HG02642 (cell line): ENCODE data around the gene NTF3.

ENCODE experiments used
- ATAC-seq: cut with Tn5 transposase; IDR thresholded peaks from one replicate; pipeline ENCODE4 v1.9.1; 2021; ENCODE audit warnings: mild to moderate bottlenecking; ENCODE audit not compliant: unreplicated experiment, poor library complexity

NTF3 gene

DNA sequence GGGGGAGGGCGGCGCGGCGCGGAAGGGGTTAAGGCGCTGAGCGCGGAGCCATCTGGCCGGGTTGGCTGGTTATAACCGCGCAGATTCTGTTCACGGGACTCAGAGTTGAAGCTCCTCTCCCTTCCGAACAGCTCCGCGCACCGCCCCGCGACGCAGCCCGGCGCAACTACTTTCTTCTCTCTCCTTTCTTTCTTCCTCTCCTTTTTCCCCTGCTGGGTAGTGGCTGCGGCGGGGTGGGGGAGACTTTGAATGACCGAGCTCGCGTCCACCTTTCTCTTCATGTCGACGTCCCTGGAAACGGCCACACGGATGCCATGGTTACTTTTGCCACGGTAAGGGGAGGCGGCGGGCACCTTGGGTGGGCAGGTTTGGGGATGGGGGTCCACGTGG is at the start of gene NTF3:
Gene NTF3 (plus strand): TSS at position 98 of the 390 bp plus-strand sequence. CDS start 217 bp downstream, at position 315.
- ATAC-seq, result no peak

DNA sequence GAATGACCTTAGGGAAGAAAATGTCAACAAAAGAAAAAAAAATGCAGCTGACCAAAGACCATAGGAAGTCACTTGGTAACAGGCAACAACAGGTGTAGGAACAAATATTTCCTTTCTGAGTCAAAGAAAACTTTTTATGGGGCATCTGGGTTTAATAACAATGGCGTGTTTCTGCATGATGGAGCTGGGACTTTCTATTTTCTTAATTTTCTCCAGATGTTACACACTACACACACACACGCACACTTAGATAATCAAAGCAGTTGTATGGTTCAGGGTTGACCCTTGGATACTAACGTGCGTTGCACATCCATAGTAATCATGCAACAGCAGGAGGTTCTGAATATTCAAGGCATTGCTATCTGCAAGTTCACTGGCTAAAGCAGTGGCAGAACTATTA is 47.9 kb upstream of the NTF3 start:
- ATAC-seq, result no peak

DNA sequence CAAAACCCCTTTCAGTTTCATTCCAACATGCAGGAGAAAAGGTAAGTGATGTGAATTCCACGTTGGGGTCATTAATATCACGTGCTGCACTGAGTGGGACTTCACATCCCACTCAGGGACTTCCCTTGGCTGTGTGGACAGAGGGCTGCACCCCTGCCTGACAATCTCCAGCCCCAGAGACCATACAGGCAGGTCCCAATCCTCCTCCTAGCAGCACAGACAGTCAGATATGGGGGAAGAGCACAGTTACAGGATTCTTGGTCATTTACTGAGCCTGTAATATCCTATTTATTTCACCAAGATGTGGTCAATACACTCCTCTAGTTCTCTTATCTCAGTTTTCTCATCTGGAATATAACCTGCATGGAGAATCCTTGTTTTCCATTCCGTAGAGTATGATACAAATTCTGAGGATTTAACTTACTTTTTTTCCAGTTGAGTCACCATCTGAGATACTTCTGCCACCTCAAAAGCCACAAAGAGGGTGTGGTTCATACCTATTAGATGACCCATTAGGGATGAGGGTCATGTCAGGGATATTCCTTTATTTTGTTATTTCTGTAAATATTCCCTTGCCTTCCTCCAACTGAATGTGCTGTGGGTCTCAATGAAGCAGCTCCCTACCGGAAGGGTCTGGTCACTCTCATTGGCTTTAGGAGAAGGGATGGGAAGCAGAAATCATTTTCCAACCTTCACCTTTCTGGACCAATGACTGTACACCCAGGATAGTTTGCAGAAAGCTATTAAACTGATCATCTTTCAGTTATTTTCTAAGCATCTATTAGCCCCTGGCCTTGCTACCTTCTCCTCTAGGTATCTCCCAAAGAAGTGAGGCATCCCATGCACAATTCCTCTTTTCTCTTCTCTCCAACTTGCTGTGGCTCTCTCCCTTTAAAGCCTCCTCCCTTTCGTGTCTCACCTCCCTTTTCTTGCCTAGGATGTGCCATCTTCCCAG is 43.0 kb upstream of the NTF3 start:
- ATAC-seq, result no peak

DNA sequence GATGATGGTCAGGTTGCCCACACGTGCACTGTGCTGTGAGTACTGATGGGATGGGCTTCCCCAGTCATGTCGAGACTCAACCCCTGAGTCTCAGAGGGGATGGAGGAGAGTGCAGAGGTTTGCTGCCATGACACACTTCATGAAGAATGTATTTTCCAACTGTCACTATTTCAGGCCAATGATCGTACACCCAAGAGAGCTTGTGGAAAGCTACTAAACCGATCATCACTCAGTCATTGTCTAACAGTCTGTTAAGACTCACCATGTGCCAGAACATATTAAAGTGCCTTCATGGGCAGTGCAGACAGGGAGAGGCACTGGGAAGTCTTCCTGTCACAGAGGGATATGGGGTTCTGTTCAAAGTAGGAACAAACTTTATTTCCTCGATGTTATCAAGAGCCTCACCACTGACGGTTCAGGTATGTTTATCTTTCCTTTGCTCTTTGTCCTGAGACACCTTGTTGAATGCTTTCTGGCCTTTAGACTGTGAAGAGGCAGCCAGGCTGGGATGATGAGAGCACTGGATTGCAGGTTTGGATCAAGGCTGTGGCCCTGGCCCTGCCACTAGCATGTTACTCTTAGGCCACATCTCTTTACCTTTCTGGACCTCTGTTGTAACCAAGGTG is 41.6 kb upstream of the NTF3 start:
- no peak for ATAC-seq

DNA sequence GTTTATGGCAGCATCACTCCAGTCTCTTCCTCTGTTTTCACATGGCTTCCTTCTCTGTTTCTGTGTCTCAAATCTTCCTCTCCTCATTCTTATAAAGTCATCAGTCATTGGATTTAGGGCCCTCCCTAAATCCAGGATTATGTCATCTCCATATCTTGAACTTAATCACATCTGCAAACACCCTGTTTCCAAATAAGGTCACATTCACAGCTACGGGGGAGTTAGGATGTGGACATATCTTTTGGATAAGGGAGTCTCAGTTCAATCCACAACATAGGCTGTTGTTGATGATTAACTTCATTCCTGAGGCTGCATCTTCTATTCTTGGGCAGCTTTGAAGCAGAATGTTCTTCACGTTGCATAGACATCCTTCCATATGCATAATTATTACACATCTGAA is 40.3 kb upstream of the NTF3 start:
- ATAC-seq, result no peak

DNA sequence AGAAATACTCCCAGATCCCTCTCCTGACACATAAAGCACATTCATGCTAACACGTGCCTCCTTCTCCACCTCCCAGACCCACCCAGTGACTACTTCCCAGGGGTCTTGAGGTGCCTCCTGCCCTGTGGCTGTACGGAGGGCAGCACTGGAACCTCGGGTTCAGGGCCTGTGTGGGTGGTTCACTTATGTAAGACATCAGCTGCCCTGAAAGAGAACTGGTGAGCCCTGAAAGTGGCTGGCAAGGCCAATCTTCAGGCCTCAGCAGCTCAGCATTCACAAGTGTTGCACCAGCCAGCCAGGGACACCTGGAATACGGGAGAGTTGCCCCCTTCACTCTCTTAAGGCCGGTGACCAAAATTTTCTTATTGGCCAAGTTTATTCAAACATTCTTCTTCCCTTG is 38.9 kb upstream of the NTF3 start:
- no peak for ATAC-seq

DNA sequence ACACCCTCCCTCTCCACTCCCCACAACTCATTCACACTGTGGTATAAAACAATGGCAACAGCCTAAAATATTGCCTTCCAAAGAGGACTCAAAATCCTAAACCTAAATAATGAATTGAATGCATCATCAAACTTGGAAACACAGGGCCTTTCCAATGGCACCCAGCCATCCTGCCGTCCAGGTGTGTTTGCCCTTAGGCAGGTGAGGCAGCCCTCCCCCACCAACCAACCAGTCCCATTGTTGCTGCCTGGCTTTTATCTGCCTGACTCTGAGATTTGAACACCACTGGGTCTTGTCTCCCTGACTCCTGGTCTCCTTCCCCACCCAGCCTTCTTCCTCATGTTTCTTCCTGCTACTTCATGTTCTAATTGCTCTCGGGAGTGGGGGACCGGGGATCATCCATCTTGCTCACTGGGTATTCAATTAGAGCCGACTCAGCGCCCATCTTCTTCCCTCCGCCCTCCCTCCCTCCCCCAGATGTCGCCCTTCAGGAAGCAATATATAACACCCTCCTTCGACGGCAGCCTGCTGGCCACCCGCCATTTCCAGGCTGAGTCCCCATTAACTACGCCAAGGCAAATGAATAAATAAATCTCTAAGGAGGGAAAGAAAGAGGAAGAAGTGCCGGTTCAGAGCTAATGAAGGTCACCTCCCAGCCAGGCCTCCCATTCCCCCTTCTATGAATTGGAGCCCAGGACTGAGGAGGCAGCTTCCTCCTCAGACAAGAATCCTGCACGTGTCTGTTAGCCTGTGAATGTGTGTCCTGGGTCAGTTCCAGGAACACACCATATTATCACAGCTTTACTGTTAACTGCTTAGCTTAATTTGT is 36.3 kb upstream of the NTF3 start:
- no peak for ATAC-seq

DNA sequence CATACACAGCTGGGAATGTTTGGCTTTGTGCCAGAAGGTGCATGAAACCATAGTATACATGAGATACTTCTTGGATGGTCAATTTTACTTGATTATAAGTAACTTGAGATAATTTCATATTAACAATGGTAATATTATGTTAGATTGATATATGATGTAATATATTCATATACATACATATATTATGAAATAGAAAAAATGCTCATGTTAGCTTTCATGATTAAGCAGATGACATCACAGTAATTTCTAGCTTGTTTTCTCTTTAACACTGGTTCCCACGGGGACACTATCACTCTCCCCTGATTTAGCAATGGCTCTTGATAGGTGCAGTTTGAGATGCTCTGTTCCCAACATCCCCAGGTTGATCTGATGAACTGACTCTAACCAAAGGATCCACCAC is 35.4 kb upstream of the NTF3 start:
- no peak for ATAC-seq

DNA sequence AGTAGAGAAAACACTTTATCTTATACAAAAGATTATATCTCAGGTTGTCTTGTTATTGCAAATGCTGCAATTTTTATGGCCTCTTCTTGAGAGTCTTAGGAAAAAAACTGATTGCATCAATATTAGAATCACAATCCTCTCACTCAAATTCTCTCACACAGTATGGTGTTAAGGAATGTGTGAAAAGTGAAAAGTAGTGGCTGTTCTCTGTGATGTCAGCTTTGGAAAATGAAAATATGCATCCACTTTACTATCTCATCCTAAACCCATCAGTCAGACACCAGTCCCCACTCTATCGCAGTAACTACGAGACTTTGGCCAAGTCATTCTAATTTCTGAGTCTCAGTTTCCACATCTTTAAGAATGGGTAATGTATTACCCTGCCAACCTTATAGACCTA is 32.6 kb upstream of the NTF3 start:
- ATAC-seq, result no peak

DNA sequence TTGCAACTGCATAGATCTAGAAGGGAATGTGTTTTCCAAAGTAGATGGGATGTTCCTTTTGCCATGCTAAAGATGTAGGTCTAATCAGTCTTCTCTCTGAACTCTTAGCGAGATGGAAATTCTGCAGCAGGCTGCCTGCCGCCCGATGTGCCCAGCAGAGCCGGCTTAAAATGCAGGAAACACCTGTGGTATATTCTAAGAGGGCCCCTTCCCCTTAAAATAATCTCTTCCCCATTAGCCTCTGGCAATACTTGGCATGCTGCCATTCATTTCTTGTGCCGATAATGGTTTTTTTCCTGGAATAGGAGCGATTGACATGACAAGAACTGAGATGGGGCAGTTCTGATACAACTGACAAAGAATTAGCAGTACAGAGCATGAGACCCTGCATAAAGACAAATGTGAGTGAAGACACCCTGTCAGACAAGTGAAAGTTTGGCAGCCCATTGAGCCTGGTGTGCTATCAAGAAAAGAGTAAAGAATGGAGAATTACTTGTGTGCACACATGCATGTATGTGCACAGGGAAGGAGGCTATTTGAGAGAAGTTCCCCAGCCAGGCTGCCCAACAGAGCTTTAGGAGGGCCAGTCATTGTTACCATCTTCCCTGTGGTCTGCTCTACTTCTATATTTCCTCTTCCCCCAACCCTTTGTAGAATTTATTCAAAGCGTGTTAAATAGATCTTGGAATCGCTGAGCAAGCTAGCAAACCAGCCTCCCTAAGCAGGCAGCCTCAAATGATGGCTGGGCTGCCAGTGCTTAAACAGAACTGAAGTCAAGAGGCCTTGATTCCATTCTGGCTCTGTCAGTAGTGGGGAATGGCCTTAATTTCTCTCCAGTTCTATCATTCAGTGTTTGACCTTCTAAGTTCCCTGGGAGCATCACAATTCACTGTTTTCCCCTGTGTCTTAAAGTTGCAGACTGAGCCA is 29.6 kb upstream of the NTF3 start:
- no peak for ATAC-seq

DNA sequence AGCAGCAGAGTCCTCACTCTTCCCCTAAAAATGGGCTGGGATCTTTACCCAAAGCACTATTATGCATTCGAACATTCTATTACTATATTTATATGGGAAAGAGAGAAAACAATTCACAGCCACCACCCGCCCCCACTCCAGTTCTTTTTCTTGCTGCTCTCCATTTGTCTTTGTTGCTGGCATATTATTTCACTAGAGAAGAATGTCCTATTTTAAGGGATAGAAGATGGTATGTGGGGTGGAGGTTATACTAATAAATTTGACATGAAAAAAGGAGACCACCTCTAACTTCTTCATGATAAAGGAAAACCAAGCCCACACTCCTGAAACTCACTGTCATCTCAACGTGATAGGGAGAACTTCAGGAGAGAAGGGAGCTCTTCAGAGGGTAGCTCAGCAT is 28.5 kb upstream of the NTF3 start:
- no peak for ATAC-seq

DNA sequence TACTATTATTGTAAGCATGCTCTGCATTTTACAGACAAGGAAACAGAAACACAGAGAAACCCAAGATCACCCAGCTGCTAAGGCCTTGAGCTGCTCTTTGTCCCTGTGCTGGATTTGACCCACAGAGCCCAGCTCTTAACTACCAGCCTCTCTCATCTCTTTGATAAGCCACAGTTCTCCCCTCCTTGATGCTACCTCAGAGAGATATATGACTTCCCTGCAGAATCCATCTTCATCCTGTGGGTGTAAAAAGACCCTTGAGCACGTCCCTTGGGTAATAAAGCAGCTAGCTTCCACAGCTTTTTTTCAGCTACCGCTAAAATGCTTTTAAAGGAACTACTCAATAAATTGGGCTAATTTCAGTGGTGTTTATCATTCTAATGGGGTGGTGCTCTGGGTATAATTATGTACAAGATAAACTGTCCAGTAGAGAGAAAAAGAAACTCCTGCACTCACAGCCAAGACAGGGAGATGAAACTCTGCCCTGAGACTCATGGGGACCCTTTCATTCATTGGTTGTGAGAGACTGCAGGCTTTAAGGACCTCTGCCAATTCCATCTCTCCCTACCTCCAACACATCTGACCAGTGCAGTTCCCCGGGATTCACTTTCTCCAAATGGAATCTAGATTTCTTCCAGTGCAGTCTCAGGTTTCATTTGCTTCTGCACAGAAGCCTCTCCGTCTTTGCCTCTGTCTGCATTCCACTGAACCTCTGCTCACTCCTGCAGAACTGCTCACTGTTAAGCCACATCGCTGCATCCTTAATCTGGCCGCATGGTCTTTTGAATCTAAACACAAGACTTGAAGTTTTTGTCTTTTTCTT is 24.7 kb upstream of the NTF3 start:
- ATAC-seq, result no peak

DNA sequence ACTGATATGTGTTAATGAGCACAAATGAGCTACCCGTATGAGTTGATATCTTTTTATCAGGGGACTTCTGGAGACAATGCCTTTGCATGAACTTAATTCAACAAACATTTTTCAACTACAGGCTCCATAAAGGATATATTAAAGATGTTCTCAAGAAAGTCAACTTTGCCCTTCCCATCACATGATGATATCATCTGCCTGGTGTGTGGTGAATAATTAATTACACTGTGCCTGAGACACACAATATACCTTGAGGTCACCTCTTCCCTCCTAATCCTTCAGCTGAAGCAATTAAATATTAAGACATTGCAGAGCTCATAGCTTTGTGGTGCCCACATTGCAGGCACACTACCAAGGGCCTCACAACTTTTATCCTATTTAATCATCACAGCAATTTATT is 22.3 kb upstream of the NTF3 start:
- ATAC-seq, result no peak

DNA sequence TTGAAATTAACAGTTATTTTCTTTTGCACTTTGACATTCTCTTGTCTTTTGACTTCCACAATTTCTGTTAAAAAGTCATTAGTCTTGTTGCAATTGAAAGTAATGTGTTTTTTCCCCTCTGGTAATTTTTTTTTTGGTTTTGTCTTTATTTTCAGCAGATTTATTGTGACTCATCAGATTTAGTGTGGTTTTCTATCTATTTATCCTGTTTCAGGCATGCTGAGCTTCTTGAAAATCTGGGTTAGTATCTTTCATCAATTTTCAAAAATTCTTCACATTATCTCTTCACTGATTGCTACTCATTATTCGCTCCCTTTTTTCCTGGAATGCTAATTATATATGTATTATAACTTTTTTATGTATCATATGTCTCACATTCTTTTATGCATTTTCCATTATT is 15.3 kb upstream of the NTF3 start:
- ATAC-seq, result no peak

DNA sequence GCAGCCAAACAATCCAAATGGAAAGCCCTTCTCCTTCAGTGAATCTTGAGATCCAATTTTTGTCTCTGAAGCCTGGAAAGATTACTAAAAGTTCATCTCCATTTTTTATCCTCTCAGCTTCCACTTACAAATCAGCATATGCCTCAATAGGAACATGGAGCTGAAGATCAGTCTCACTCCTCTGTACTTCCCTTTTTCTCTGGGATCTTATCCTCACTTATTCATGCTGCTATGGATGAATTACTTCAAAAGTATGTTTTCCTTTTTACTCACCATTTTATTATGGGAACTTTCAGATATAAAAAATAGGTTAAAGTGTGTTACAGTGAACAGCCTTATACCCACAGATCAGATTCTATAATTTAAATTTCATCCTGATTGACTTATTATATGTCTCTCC is 14.4 kb upstream of the NTF3 start:
- ATAC-seq, result no peak

DNA sequence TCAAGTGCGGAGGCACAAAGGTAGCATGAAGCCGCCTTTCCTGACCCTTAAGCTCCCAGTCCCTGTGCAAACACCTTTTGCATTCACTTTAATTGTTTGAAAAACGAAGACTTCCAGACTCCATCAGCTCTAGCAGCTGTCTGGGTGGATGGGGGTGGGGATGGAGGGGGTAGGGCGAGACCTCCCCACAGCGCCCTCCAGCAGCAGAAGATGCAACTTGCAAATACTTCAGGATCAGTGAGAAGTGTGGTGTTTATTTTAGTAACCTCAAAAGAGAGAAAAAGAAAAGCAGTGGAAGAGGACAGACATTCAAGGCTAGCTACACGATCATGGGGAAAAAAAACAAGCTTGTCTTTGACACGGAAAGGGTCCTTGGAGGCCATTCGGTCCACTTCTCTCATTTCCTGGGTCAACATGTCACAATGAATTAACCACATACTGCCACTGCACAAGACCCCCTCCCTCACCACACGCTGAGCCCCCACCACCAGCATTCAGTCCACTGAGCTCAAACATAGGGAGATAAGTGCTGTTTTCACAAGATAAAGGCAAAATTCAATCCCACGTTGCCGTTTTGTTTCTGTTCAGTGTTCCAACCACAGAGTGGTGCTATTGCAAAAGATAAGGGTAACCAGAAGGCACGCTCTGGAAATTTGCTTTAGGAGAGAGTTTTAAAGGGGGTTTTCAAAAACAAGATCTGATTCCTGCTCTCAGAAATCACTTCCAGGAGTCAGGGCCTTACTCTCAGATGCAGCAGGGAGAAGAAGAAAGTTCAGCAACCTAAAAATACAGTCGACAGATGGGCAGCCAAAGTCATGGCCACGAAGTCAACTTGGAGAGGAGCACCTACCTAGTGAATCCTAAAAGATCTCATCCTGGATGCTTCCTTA is 3.3 kb upstream of the NTF3 start:
- no peak for ATAC-seq

DNA sequence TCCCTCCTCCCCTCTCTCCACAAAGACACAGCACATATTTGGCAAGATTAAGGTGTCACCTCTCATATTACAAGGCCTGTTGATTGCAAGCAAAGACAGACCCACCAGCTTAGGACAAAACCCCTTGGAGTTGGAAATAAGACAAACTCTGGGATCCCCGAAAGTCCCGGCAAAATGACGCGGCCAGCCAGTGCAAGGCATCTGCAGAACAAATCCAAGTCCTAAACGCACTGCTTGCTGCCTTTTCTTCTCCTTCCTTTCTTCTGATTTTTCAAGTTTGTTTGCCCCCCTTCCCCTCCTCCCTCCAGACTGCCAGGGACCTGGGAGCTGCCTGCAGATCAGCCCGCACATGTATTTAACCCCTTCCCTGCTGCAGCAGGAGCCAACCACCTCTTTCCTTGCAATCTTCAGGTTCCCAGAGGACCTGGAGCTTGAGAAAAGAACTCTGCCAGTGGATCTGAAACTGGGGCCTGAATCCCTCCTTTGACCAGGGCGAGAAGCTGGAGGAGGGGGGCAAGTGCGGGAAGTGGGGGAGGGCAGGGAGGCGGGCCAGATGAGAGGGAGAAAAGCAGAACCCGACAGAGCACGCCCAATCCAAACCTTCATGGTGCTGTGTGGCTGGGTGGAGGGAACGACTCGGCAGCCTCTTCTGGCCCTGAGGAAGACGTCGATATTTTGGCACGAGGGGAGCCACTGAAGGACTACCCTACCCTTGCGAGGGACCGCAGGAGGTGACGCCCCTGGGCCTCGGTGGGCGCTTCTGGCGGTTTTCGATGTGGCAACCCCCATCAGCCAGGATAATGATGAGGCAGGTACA is 2.0 kb upstream of the NTF3 start:
- no peak for ATAC-seq
